GM19193 (cell line): ENCODE measurements around the gene NOL12.
A peak's percentile ranks its signal among the peaks of the same experiment; 100 is the strongest.

Experiments
- POLR2A ChIP-seq: IDR thresholded peaks from 4 replicates; pipeline ENCODE4 v1.6.1; 2011; ENCODE audit not compliant: insufficient read depth, insufficient read length; ENCODE audit errors: extremely low read depth

NOL12 gene

GRCh38 chr22:37674248-37674647 is 11.9 kb upstream of the NOL12 start:
- TF ChIP-seq POLR2A = no peak

GRCh38 chr22:37674951-37675929 is 10.9 kb upstream of the NOL12 start, which contains the start of gene LGALS1:
Gene LGALS1 (plus strand): TSS chr22:37675636. CDS start chr22:37675703, 67 bp downstream.
- TF ChIP-seq POLR2A = peak; percentile 79

GRCh38 chr22:37675930-37676735 is 10.0 kb upstream of the NOL12 start:
- no peak for TF ChIP-seq POLR2A

GRCh38 chr22:37676736-37677492 is 9.2 kb upstream of the NOL12 start:
- TF ChIP-seq POLR2A = peak; percentile 60

GRCh38 chr22:37677493-37677974 is 8.6 kb upstream of the NOL12 start:
- no peak for TF ChIP-seq POLR2A

- no peak for TF ChIP-seq POLR2A
Measured at GRCh38 chr22:37678372-37678771, 7.8 kb upstream of the NOL12 start.

- no peak for TF ChIP-seq POLR2A
Measured at GRCh38 chr22:37679670-37680069, 6.5 kb upstream of the NOL12 start.

- TF ChIP-seq POLR2A = no peak
Measured at GRCh38 chr22:37680191-37680851, 5.8 kb upstream of the NOL12 start.

- TF ChIP-seq POLR2A = no peak
Measured at GRCh38 chr22:37681001-37681424, 5.1 kb upstream of the NOL12 start.

- no peak for TF ChIP-seq POLR2A
Measured at GRCh38 chr22:37681556-37682049, 4.5 kb upstream of the NOL12 start.

- TF ChIP-seq POLR2A = no peak
Measured at GRCh38 chr22:37684803-37685615, 1.1 kb upstream of the NOL12 start.

GRCh38 chr22:37690407-37690806 is 4.3 kb downstream of the NOL12 start:
- TF ChIP-seq POLR2A = no peak

- no peak for TF ChIP-seq POLR2A
Measured at GRCh38 chr22:37690901-37691504, 4.9 kb downstream of the NOL12 start.
